GM08714 (cell line): ENCODE measurements around the gene SELPLG.
"Not testable (repeated sequence)": the region's sequence is repeated elsewhere in the genome, so short reads cannot be mapped to it uniquely, and the experiment has no call there.

ENCODE experiments used
- H3K4me3 ChIP-seq: fragments of 200-500 bp; sonication (Bioruptor generic); 2 replicates; pipeline ENCODE4 v1.5.1; 2014; ENCODE audit warnings: mild to moderate bottlenecking, low read length, inconsistent platforms
- ZNF274 ChIP-seq: IDR thresholded peaks from 2 replicates; pipeline ENCODE4 v1.6.1; 2012; ENCODE audit warnings: mild to moderate bottlenecking, low read depth, low read length

The SELPLG gene

DNA sequence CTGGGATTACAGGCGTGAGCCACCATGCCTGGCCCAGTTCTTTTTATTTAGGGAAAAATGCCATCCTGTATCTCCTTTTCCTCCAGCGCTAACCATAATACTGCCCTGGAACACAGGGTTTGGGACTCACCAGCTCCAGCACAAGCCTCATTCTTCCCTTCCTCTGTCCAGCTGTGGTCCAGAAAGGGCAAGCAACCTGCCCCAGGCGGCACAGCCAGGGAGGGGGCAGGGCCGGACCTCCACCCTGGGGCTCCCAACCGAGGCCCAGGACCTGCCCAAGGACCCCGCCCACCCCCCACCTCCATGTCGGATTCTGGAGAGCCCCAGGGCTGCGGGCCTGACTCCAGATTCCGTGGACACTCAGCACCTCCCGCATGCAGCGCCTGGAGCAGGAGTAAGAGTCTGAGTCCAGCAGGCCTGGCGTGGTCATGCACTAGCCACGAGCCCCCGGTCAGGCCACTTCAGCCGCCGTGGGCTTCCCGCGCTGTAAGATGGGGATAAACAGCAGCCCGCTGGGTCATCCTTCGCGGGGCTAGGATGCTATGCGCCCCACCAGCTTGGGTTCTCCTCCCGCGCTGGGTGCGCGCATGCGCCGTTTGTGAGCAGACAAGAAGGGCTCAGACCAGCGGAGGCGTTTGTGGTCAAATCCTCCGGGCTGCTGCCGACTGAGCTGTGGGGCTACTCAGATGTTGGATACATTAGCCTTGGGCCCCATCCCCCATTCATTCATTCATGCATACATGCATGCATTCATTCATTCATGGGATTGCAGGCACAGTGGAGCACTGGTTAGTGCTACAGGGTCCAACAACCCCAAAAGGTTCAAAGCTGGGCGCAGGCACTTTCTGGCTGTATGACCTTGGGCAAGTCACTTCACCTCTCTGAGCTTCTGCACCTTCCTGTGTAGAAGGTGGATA lies 52.1 kb downstream of the SELPLG start:
- no peak for TF ChIP-seq ZNF274
- no peak overlapping the region for H3K4me3 ChIP-seq

DNA sequence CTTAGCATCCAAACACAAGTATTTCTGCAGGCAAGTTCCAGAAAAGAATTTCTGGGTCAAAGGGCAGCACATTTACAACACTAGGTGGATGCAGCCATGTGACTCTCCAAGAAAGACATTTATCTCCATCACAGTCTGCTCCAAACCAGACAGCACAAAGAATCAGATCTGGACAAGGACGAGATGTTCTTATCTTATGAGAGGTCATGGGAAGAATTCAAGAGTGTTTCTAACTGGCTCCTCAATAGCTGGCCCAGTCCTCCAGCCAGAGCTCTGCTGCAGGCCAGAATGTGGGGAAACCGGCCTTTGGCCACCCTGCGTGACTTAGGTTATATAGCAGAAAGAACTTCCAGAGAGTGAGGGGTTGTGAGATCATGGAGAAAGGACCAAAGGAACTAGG lies 53.2 kb downstream of the SELPLG start:
- H3K4me3 ChIP-seq = no peak overlapping the region
- no peak for TF ChIP-seq ZNF274

DNA sequence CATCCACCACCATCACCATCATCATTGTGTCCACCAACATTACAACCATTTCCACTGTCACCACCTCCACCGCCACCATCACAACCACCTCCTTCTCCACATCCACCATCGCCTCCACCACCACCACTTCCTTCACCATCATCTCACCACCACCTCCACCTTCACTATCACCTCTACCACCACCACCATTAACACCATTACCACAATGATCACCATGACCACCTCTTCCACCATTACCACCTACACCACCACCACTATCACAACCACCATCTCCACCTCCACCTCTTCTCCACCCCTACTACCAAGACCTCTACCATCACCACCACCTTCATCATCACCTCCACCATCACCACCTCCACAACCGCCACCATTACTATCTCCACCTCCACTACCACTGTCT lies 54.9 kb downstream of the SELPLG start:
- TF ChIP-seq ZNF274 = no peak
- no peak overlapping the region for H3K4me3 ChIP-seq

DNA sequence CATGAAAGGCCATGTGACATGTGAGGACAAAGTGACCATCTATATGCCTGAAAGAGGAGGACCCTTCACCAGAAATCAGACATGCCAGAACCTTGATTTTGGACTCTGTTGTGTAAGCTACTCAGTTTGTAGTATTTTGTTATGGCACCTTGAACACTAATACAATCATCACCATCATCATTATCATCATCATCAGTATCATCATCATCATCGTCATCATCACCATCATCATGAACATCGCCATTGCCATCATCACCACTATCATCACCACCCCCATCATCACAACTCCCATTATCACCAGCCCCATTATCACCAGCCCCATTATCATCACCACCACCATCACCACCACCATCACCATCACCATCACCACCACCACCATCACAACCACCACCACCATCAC lies 55.4 kb downstream of the SELPLG start:
- no peak overlapping the region for H3K4me3 ChIP-seq
- no peak for TF ChIP-seq ZNF274

DNA sequence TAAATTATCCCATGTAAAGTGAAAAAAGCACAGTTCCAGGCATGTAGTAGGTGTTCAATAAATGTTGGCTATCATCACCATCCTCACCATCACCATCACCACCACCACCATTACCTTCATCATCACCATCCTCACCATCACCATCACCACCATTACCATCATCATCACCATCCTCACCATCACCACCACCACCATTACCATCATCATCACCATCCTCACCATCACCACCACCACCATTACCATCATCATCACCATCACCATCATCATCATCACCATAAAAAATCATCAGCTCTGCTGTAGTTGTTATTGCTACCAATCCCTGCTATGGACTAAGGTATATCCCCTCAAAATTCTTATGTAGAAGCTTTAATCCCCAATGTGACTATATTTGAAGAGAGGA lies 56.2 kb downstream of the SELPLG start:
- no peak for TF ChIP-seq ZNF274
- no peak overlapping the region for H3K4me3 ChIP-seq

DNA sequence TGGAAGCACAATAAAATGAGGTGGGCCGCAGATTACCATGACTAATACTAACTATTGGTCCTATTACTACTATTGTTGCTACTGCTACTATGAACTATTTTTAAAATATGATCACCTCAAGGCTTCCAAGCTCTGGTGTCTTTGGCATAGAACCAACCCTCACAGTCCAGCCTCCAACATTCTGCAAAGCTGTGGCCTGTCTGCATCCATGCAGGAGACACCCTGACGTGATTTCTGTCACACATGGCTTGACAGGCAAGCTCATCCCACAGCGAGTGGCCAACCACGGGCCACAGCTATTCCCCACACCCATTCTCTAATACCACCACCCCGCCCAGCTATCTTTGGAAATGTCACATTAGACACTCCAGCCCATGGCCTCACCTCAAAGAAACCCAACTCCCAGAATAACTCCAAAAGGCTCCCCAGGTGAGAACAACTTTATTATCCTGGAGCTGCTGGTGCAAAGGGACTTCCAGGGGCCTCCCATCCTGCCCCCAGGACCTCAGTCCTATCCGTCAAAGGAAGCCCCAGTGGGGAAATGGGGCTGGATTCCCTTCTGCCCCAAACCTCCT lies 56.9 kb downstream of the SELPLG start:
- no peak for TF ChIP-seq ZNF274
- H3K4me3 ChIP-seq = no peak overlapping the region

DNA sequence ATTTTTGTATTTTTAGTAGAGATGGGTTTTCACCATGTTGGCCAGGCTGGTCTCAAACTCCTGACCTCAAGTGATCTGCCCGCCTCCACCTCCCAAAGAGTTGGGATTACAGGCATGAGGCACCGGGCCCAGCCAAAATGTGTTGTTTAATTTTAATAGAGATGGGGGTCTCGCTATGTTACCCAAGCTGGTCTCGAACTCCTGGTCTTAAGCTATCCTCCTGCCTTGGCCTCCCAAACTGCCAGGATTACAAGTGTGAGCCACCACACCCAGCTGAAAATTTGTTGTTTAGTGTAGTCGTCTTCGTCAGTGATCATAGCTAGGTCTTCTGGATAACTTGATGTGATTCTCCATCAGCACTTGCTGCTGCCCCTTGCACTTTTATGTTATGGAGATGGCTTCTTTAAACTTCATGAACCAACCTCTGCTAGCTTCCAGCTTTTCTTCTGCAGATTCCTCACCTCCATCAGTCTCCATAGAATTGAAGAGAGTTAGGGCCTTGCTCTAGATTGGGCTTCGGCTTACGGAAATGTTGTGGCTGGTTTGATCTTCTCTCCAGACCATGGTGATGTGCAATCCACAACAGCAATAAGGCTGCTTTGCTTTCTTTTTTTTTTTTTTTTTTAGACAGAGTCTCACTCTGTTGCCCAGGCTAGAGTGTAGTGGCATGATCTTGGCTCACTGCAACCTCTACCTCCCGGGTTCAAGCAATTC lies 58.3 kb downstream of the SELPLG start:
- TF ChIP-seq ZNF274 = no peak
- H3K4me3 ChIP-seq = no peak overlapping the region

DNA sequence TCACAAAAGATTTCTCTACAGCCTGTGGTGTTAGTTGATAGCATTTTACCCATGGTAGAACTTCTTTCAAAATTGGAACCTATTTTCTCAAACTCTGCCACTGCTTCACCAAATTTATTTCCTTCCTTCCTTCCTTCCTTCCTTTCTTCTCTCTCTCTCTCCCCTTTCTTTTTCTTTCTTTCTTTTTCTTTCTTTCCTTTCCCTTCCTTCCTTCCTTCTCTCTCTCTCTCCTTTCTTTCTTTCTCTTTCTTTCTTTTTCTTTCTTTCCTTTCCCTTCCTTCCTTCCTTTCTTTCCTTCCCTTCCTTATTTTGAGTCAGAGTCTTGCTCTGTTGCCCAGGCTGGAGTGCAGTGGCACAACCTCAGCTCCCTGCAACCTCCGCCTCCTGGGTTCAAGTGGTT lies 59.4 kb downstream of the SELPLG start:
- not testable (repeated sequence) for H3K4me3 ChIP-seq

DNA sequence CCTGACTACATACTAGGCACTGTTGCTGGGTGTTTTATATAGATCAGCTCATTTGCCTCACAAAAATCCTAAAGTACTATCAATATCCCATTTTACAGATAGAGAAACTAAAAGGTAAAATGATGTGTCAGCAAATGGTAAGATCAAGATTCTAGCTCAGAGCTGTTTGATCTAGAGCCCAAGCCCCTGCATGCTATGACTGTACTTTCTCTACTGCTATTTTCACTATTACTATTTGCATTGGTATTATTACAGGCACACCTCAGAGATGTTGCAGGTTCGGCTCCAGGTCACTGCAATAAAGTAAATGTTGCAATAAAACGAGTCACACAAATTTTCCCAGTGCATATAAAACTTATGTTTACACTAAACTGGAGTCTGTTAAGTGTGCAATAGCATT lies 60.4 kb downstream of the SELPLG start:
- H3K4me3 ChIP-seq = no peak overlapping the region

DNA sequence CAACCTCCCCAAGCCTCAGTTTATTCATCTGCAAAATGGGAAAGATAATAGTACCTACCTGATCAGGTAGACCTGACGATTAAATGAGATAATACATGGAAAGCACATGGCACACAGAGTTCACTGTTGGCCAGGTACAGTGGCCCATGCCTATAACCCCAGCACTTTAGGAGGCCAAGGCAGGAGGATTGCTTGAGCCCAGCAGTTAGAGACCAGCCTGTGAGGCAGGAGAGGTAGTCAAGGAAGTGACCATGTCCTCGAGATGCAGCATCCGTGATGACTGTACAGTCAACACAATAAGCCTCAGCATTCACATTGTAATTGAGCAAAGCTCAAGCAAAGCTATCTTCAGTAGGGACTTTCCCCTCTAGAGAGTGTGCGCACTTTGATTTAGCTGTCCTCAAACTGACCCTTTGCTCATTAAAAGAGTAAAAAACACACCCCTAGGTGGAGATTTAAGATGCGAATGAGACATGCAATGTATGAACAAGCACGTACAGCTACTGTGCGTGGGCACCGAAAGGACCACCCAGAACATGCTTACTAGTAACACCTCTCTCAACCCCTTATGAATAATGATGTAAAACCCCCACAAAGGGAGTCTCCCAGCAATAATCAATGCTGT lies 61.4 kb downstream of the SELPLG start:
- no peak for TF ChIP-seq ZNF274
- no peak overlapping the region for H3K4me3 ChIP-seq

More for the DNA sequence above, 60.4 kb downstream of the SELPLG start:
- no peak for TF ChIP-seq ZNF274
